GM23248 (cell line): ENCODE results near the gene SPATS2. TPM values are rescaled to one million over a fixed set of nuclear protein-coding genes. Genes with fewer than 3 reads are reported as not detected.

Experiments
- DNase-seq: peaks from one replicate; pipeline ENCODE4 v3.0.0-alpha.2; 2015
- H2AFZ ChIP-seq: fragments of 200-600 bp; sonication (generic); 2 replicates; pipeline ENCODE4 v1.6.1; 2016; ENCODE audit warnings: antibody characterized with exemption
- H3F3A ChIP-seq: fragments of 200-600 bp; sonication (generic); 2 replicates; pipeline ENCODE4 v1.6.1; 2016; ENCODE audit warnings: mild to moderate bottlenecking, antibody characterized with exemption, mixed run types; ENCODE audit not compliant: insufficient read depth
- H3K27ac ChIP-seq: fragments of 200-600 bp; sonication (generic); 2 replicates; pipeline ENCODE4 v1.5.1; 2016; ENCODE audit warnings: mild to moderate bottlenecking
- H3K27me3 ChIP-seq: fragments of 200-600 bp; sonication (generic); replicated peaks from 2 replicates; pipeline ENCODE4 v1.6.1; 2016; ENCODE audit warnings: mild to moderate bottlenecking; ENCODE audit not compliant: insufficient read depth
- H3K36me3 ChIP-seq: fragments of 200-600 bp; sonication (generic); 2 replicates; pipeline ENCODE4 v1.6.1; 2016; ENCODE audit warnings: low read depth, mild to moderate bottlenecking
- H3K4me1 ChIP-seq: fragments of 200-600 bp; sonication (generic); 2 replicates; pipeline ENCODE4 v1.6.1; 2016; ENCODE audit warnings: mild to moderate bottlenecking; ENCODE audit not compliant: insufficient read depth
- H3K4me2 ChIP-seq: fragments of 200-600 bp; sonication (generic); one replicate; pipeline ENCODE4 v1.6.1; 2016; ENCODE audit warnings: mild to moderate bottlenecking; ENCODE audit not compliant: unreplicated experiment
- H3K4me3 ChIP-seq: fragments of 200-600 bp; sonication (generic); 2 replicates; pipeline ENCODE4 v1.5.1; 2016; ENCODE audit warnings: mild to moderate bottlenecking
- H3K79me2 ChIP-seq: fragments of 200-600 bp; sonication (generic); 2 replicates; pipeline ENCODE4 v1.6.1; 2016; ENCODE audit warnings: mild to moderate bottlenecking; ENCODE audit not compliant: insufficient read depth
- H3K9ac ChIP-seq: fragments of 200-600 bp; sonication (generic); 2 replicates; pipeline ENCODE4 v1.6.1; 2016; ENCODE audit warnings: mild to moderate bottlenecking
- H3K9me2 ChIP-seq: fragments of 200-600 bp; sonication (generic); 2 replicates; pipeline ENCODE4 v1.6.1; 2016; ENCODE audit warnings: mixed run types, mild to moderate bottlenecking, moderate library complexity; ENCODE audit not compliant: insufficient read depth
- H3K9me3 ChIP-seq: fragments of 200-600 bp; sonication (generic); one replicate; pipeline ENCODE4 v1.6.1; 2017; ENCODE audit warnings: low read depth
- H4K20me1 ChIP-seq: fragments of 200-600 bp; sonication (generic); 2 replicates; pipeline ENCODE4 v1.6.0; 2016; ENCODE audit not compliant: insufficient read depth
- EZH2 ChIP-seq: fragments of 200-600 bp; sonication (generic); IDR thresholded peaks from 2 replicates; pipeline ENCODE4 v1.6.1; 2018; ENCODE audit warnings: antibody characterized with exemption, mild to moderate bottlenecking; ENCODE audit not compliant: insufficient read depth, poor library complexity, severe bottlenecking
- EZH2phosphoT487 ChIP-seq: fragments of 200-600 bp; sonication (generic); IDR thresholded peaks from 2 replicates; pipeline ENCODE4 v1.6.1; 2018; ENCODE audit warnings: antibody characterized with exemption, moderate library complexity, mild to moderate bottlenecking, low read depth; ENCODE audit not compliant: insufficient read depth
- WGBS, 2 experiments: methylation state at CpG; one replicate each; pipeline ENCODE4 v1.1.6; 2015 to 2017; ENCODE audit warnings: low lambda C conversion rate in 2 of 2, low coverage in 1 of 2; ENCODE audit errors: missing lambda C conversion rate in 2 of 2; 5-methylcytosine and 5-hydroxymethylcytosine counted together
- in situ Hi-C: fragments of 300-500 bp; cut with MboI; formaldehyde crosslinking; loops from 2 replicates; pipeline ENCODE4 v1.15.0; 2020
- polyA plus RNA-seq: library from polyadenylated mRNA; unstranded; fragments of >200 nt; fragmentation: Nextera tagmentation; extraction: Ambion mirVana; gene quantifications from 2 replicates; pipeline ENCODE4 v1.2.1, GENCODE V29; 2016
- total RNA-seq: library from RNA; depleted of rRNA; stranded (reverse); fragments of >200 nt; shearing (Covaris generic); gene quantifications from 2 replicates; pipeline ENCODE4 v1.2.3, GENCODE V29; 2014

SPATS2 gene
- total and polyA plus RNA-seq, 2 experiments from 2014 or later = 22.3 to 25.0 TPM

DNA sequence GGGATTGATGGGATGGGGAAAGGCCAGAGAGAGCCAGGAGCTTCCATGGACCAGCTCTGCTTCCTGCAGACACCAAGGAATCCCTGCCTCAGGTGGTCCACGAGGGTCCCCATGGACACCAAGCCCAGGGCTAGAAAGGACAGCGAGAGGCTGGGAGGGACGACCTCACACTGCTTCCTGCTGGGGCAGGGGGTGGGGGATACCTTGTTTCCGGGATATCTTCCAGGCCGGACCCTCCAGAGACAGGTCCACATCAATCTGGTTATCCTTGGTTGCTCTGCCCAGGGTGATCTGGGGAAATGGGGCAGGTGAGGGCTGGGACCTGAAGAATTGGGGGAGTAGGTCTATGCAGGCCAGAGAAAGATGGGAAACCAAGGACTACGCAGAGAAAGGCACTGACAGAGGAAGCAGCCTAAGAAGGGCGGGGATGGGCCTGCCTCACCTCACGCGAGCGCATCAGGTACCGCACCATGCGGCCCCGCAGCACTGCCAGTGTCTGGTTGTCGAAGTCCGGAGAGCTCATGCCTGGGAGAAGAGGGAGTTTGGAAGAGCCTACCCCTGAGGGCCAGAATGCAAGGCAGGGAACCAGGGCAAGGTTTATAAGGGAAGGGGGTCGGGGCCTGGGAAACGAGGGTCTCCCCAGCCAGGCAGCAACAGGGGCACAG lies 191.9 kb downstream of the SPATS2 start:
- TF ChIP-seq EZH2phosphoT487 = no peak
- no peak for TF ChIP-seq EZH2
- Histone ChIP-seq H3K79me2 (no peaks in the 10 kb centered on the region), H3K4me3 (no peak overlapping the region), H3K4me1 (no peaks in the 10 kb centered on the region), H3F3A (no peaks in the 10 kb centered on the region), H3K9ac (no peak overlapping the region), H4K20me1 (no peaks in the 10 kb centered on the region), H3K9me2 (no peaks in the 10 kb centered on the region), H3K4me2 (no peak overlapping the region), H2AFZ (no peak overlapping the region), H3K36me3 (peaks cover 2% of the 10 kb centered on the region; the same call in 1 of the 2 replicates), H3K27ac (no peak overlapping the region), H3K27me3 (no peaks in the 10 kb centered on the region), H3K9me3 (no peaks in the 10 kb centered on the region)
- WGBS, 2 experiments = 94 to 95% methylated on average over 17 of the region's 17 CpGs
- in situ Hi-C loops = no loop called here
- DNase-seq = no peak

DNA sequence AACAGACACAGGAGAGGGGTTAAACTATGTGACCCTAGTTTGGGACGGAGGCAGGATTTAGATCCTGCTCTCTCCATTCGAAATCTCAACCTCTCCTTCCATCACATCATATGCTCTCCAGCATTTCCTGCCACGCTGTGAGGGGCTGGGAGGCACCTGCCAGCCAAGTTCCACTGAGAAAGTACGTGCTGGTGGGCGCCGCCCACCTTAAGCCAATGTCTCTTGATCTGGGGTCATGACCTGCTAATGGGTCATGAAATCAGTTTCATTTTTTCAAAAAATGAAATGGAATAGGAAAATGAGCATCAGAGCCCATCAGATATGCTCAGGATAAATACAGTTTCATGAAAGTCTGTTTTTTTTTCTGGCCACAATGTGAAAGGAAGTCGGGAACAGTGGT lies 193.4 kb downstream of the SPATS2 start:
- Histone ChIP-seq H3K4me3 (no peak overlapping the region), H3K9ac (no peak overlapping the region), H3K27ac (no peak overlapping the region), H2AFZ (no peak overlapping the region), H3K9me2 (no peaks in the 10 kb centered on the region), H4K20me1 (no peaks in the 10 kb centered on the region), H3K36me3 (peaks cover 2% of the 10 kb centered on the region; the same call in 1 of the 2 replicates), H3K27me3 (no peaks in the 10 kb centered on the region), H3K9me3 (no peaks in the 10 kb centered on the region), H3K4me2 (no peak overlapping the region), H3F3A (no peaks in the 10 kb centered on the region), H3K79me2 (no peaks in the 10 kb centered on the region), H3K4me1 (no peaks in the 10 kb centered on the region)
- TF ChIP-seq EZH2phosphoT487 = no peak
- TF ChIP-seq EZH2 = no peak
- DNase-seq = no peak
- WGBS, 2 experiments = 88 to 95% methylated on average over 7 of the region's 7 CpGs
- in situ Hi-C loops = no loop called here

DNA sequence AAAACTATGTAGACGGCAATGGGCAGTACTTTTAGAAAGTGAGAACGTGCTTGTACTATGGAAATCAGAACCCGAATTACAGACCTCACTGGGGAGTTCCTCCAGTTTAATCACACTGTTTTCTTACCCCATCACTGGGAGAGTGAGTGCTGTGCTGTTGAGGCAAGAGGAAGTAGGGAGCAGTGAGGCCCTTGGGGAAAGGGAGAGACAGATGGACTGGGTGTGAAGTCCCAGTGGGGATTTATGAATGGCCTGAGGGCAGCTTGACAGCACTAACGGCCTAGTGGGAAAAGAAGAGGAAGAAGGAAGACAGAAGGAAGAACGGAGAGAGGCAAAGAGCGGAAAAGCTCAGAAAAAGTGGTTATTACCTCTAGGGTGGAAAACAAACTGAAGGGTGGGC lies 195.0 kb downstream of the SPATS2 start:
- Histone ChIP-seq H3K4me1 (peaks cover 7% of the 10 kb centered on the region; the same call in 1 of the 2 replicates), H4K20me1 (no peaks in the 10 kb centered on the region), H3K9me2 (no peaks in the 10 kb centered on the region), H3K27ac (no peak overlapping the region), H3K79me2 (peaks cover 14% of the 10 kb centered on the region), H3K4me3 (no peak overlapping the region), H3K27me3 (no peaks in the 10 kb centered on the region), H3K36me3 (peaks cover 2% of the 10 kb centered on the region; the same call in 1 of the 2 replicates), H3K9me3 (no peaks in the 10 kb centered on the region), H3F3A (no peaks in the 10 kb centered on the region), H2AFZ (no peak overlapping the region), H3K9ac (no peak overlapping the region), H3K4me2 (no peak overlapping the region)
- no peak for TF ChIP-seq EZH2phosphoT487
- no peak for DNase-seq
- in situ Hi-C loops = no loop called here
- WGBS, 2 experiments = 90 to 93% methylated on average over 6 of the region's 6 CpGs

DNA sequence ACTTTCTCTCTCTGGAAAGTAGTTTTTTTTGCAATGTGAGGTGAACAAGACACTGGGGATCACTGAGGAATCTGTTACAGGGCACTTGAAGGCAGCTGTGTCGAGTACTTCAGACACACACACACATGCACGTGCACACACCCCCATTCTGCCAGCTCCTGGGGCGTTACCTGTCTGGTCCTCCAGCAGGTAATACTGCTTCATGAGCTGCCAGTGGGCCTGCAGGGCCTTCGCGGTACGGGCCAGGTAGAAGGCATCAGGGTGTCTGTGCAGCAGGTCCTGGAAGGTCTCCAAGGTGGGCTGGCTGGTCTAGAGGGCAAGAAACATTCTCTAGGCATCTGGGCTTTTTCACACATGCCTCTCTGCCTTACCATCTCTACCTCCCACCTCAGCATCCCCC lies 195.6 kb downstream of the SPATS2 start:
- Histone ChIP-seq H3K9me2 (no peaks in the 10 kb centered on the region), H3K4me2 (no peak overlapping the region), H3K27me3 (no peaks in the 10 kb centered on the region), H3K9ac (no peak overlapping the region), H2AFZ (no peak overlapping the region), H3F3A (no peaks in the 10 kb centered on the region), H3K4me3 (no peak overlapping the region), H4K20me1 (no peaks in the 10 kb centered on the region), H3K79me2 (peaks cover 20% of the 10 kb centered on the region), H3K9me3 (no peaks in the 10 kb centered on the region), H3K27ac (no peak overlapping the region), H3K36me3 (peaks cover 2% of the 10 kb centered on the region; the same call in 1 of the 2 replicates), H3K4me1 (peaks cover 7% of the 10 kb centered on the region; the same call in 1 of the 2 replicates)
- TF ChIP-seq EZH2phosphoT487 = no peak
- no peak for TF ChIP-seq EZH2
- WGBS, 2 experiments = 93 to 94% methylated on average over 6 of the region's 6 CpGs
- DNase-seq = no peak
- in situ Hi-C loops = no loop called here
